HAP-1 (cell line): ENCODE measurements around the gene HERC5.
A peak's percentile ranks its signal among the peaks of the same experiment; 100 is the strongest.

Experiments used
- DNase-seq, 2 experiments: peaks; one replicate each; pipeline ENCODE4 v3.0.0-alpha.2; 2016 to 2020; ENCODE audit warnings: low spot score in 2 of 2
- H3K27me3 ChIP-seq: fragments of 250-450 bp; sonication (Bioruptor Pico); 2 replicates; pipeline ENCODE4 v1.5.1; 2020; ENCODE audit warnings: low read depth, mild to moderate bottlenecking, moderate library complexity
- H3K36me3 ChIP-seq: fragments of 250-450 bp; sonication (Bioruptor Pico); replicated peaks from 2 replicates; pipeline ENCODE4 v1.5.1; 2020; ENCODE audit warnings: mild to moderate bottlenecking
- H3K4me1 ChIP-seq: fragments of 250-450 bp; sonication (Bioruptor Pico); 2 replicates; pipeline ENCODE4 v1.5.1; 2020; ENCODE audit warnings: mild to moderate bottlenecking
- H3K4me3 ChIP-seq: fragments of 250-450 bp; sonication (Bioruptor Pico); 2 replicates; pipeline ENCODE4 v1.5.1; 2020; ENCODE audit warnings: mild to moderate bottlenecking, moderate library complexity
- H3K9me3 ChIP-seq: fragments of 250-450 bp; sonication (Bioruptor Pico); 2 replicates; pipeline ENCODE4 v1.5.1; 2020; ENCODE audit warnings: mild to moderate bottlenecking, moderate library complexity
- in situ Hi-C: fragments of 300-500 bp; cut with MboI; formaldehyde crosslinking; loops from 3 replicates; pipeline ENCODE4 v1.14.3; 2020; ENCODE audit warnings: low sequenced_read_pairs, inconsistent platforms, mixed read lengths

HERC5 gene

DNA sequence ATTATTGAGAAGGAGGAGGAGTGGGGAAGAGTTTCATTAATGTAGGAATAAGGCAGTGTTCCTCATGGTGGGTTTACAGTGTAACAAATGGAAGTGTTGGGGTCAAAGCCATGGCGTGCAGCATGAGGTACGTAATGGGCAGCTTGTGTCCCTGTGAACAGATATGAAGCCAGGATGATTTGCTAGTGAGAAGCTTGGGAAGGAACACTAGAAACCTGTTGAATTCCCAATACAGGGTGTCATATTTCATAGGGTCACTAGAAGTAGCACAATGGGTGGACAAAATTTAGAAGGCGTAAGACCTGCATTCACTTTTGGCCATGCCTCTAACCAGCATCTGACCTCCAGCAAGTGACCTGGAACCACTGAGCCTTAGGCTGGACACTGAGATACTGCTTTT is 59.8 kb downstream of the HERC5 start:
- no peak overlapping the region for H3K4me3 ChIP-seq
- peaks cover 15% of the 10 kb centered on the region for H3K36me3 ChIP-seq
- in situ Hi-C loops = loop anchor here (5.0 to 10.0 kb wide), 3 partner anchors 149 to 482 kb away; no protein-coding TSS in a partner anchor
- no peak for DNase-seq
- H3K9me3 ChIP-seq = no peaks in the 10 kb centered on the region
- H3K27me3 ChIP-seq = no peaks in the 10 kb centered on the region
- peaks cover 9% of the 10 kb centered on the region for H3K4me1 ChIP-seq

DNA sequence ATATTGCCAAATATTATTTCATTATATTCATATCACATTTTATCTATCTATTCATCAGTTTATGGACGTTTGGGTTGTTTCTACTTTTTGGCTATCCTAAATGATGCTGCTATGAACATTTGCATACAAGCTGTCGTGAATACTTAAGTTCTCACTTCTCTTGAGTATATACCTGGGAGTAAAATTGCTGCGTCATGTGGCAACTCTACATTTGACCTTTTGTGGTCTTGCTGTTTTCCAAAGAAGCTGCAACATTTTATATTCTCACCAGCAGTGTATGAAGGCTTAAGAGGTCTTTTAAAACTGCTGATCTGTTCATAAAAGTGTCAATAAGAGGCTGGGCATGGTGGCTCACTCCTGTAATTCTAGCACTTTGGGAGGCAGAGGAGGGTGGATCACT is 60.9 kb downstream of the HERC5 start:
- peaks cover 16% of the 10 kb centered on the region for H3K36me3 ChIP-seq
- no peak overlapping the region for H3K4me3 ChIP-seq
- no peaks in the 10 kb centered on the region for H3K27me3 ChIP-seq
- peaks cover 11% of the 10 kb centered on the region for H3K4me1 ChIP-seq
- H3K9me3 ChIP-seq = no peaks in the 10 kb centered on the region
- no peak for DNase-seq
- in situ Hi-C loops = loop anchor here (5.0 to 10.0 kb wide), 3 partner anchors 151 to 483 kb away; no protein-coding TSS in a partner anchor

DNA sequence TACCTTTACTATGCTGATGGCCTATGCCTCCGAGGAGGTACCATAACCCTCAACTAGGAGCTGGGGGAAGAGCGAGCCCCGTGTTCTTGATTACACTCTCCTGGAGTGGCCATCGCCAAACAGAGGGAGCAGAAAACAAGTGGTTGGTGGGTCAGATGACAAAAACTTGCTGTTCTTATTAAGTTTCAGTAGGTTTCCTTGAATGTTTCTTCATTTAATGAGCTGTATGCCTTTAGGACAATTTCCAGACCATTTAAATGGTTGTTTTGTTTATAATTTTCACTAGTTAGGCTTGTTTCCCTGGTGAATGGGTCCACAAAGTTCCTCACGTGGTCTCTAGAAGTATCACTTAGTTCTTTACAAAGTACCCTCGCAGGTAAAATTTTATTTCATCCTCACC is 62.0 kb downstream of the HERC5 start:
- Histone ChIP-seq H3K9me3 (no peaks in the 10 kb centered on the region), H3K27me3 (no peaks in the 10 kb centered on the region), H3K4me3 (no peak overlapping the region), H3K4me1 (peaks cover 11% of the 10 kb centered on the region), H3K36me3 (peaks cover 16% of the 10 kb centered on the region)
- peak in 1 of 2 experiments; percentile 48 for DNase-seq
- in situ Hi-C loops = loop anchor here (5.0 to 10.0 kb wide), 3 partner anchors 152 to 484 kb away; no protein-coding TSS in a partner anchor

DNA sequence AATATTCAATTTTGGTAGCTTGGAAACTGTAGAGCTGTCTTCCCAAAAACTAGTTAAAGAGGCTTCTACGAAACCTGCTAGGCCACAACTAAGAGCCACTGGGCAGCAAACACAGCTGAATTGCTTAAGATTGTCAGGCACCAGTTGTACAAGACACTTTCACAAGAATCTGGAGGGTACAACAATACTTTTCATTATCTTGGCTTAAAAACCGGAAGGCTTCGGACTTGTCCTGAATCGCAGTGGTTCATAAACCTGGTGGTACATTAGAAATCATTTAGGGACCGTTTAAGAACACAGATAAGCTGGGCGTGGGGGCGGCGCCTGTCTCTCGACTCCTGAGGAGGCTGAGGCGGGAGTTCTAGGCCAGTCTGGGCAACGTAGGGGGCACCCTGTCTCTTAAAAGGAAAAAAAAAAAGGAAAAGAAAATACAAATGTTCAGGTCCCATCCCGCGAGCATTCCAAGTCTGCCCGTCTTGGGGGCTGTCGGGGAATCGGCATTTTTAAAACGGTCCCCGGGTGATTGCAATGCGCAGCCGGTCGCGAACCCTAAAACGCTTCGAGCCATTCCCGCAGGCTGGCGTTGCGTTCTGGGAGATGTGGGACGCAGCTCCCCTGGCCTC is 65.9 kb downstream of the HERC5 start:
- H3K4me1 ChIP-seq = peaks cover 18% of the 10 kb centered on the region
- H3K36me3 ChIP-seq = peaks cover 16% of the 10 kb centered on the region
- H3K4me3 ChIP-seq = peak overlapping the region; percentile 83
- peak in 1 of 2 experiments; percentile 66 for DNase-seq
- in situ Hi-C loops = no loop called here
- H3K27me3 ChIP-seq = no peaks in the 10 kb centered on the region
- no peaks in the 10 kb centered on the region for H3K9me3 ChIP-seq

DNA sequence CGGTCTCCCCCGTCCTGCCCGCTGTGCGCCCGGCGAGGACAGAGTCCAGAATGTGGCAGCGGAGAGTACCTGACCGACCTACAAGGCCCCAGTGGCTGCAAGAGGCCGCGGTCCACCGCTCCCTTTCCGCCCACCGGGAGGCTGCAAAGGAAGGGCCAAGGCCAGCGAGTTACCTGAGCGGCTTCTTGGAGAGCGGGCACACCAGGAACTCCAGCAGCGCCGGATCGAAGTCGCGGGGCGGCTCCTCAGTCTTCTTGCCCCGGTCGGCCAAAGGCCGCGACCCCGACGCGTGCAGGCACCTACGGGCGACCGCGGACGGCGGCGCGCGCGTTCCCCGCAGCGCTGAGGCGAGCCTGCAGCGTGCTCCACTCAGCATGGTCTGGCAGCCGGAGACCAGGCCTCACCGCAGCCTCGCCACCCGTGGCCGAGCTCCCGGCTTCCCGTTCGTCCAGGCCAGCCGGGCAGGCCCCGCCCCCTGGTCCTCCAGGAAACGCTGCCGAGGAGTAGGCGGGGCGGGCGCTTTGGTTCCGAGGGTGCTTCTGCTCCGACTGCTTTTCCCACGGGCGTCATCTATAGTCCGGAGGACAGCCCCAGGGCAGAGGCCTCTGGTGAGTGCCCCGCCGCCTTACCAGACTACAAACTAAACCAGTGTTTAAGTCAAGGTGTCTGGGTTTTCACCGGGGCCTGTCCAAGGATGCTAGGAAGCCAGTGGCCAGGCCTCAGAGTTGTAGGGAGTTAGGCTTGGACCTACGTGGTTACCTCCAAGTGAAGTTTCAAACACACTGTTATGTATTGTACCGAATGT is 66.6 kb downstream of the HERC5 start, which contains the start of gene PYURF:
TSS of gene PYURF (minus strand) at position 452 of the 805 bp plus-strand sequence. CDS start at position 376, 76 bp downstream.
- Histone ChIP-seq H3K4me3 (peak within 1 kb of the TSS; percentile 83), H3K9me3 (no peaks in the 10 kb centered on the region), H3K36me3 (peaks cover 16% of the 10 kb centered on the region), H3K27me3 (no peaks in the 10 kb centered on the region), H3K4me1 (peaks cover 18% of the 10 kb centered on the region)
- peak; percentile 90 to 98 for DNase-seq
- in situ Hi-C loops = no loop called here

DNA sequence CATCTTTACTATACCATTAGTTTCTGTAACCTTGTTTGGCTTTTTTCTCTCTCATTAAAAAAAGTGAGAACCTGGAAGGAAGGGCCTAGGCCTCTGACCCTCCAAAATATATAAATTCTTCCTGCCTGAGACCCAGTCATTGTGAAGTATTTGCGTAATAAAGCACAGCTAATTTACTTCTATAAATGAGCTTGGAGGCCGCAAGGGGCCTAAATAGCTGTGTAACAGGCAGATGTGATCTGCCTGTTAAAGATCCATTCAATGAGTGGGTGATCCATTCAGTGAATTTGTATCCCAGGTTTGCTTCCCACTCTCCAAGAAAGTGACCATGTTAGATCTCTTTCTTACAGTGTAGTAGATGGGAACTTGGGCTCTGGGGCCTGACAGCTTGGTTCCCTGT is 67.3 kb downstream of the HERC5 start:
- Histone ChIP-seq H3K36me3 (peaks cover 16% of the 10 kb centered on the region), H3K9me3 (no peaks in the 10 kb centered on the region), H3K27me3 (no peaks in the 10 kb centered on the region), H3K4me1 (peaks cover 12% of the 10 kb centered on the region), H3K4me3 (peak overlapping the region; percentile 83)
- peak in 1 of 2 experiments; percentile 24 for DNase-seq
- in situ Hi-C loops = no loop called here

DNA sequence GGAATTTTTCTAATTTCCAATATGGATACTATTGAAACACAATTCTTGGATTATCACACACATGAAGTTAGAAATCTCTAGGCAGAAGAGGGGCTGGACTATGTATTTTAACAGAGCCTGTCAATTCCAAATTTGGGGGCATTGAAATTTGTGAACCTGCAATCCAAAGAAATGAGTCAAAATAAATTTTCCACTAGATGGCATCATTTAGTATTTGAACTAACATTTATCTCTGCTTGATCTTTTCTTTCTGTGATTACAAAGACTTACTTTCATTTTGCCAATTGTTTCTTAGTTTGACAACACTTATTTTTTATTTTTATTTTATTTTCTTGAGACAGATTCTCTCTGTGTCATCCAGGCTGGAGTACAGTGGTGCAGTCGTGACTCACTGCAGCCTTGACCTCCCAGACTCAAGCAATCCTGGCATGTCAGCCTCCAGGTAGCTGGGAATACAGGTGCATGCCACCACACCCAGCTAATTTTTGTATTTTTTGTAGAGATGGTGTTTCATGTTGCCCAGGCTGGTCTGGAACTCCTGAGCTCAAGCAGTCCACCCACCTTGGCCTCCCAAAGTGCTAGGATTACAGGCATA is 69.4 kb downstream of the HERC5 start:
- no peaks in the 10 kb centered on the region for H3K9me3 ChIP-seq
- DNase-seq = peak in 1 of 2 experiments; percentile 47
- no peaks in the 10 kb centered on the region for H3K27me3 ChIP-seq
- no peak overlapping the region for H3K4me3 ChIP-seq
- H3K36me3 ChIP-seq = peaks cover 6% of the 10 kb centered on the region
- in situ Hi-C loops = loop anchor here (5.0 to 25.0 kb wide), 3 partner anchors 136 to 511 kb away; no protein-coding TSS in a partner anchor
- H3K4me1 ChIP-seq = peaks cover 10% of the 10 kb centered on the region

DNA sequence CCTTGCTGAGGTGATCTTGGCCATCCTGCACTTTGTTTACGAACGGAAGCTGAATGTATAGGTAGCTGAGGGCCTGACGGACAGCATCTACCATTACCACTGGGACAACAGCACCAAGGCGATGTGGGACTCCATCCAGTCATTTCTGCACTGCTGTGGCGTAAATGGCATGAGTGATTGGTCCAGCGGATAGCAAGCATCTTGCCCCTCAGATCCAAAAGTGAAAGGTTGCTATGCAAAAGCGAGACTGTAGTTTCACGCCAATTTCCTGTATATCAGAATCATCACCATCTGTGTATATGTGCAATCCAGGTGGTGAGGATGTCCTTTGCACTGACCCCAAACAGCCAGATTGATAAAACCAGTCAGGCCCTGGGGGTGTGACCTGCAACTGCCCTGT is 70.9 kb downstream of the HERC5 start:
- Histone ChIP-seq H3K9me3 (no peaks in the 10 kb centered on the region), H3K4me1 (peaks cover 7% of the 10 kb centered on the region), H3K27me3 (no peaks in the 10 kb centered on the region), H3K36me3 (no peaks in the 10 kb centered on the region), H3K4me3 (no peak overlapping the region)
- in situ Hi-C loops = loop anchor here (5.0 to 25.0 kb wide), 3 partner anchors 135 to 510 kb away; no protein-coding TSS in a partner anchor
- no peak for DNase-seq

DNA sequence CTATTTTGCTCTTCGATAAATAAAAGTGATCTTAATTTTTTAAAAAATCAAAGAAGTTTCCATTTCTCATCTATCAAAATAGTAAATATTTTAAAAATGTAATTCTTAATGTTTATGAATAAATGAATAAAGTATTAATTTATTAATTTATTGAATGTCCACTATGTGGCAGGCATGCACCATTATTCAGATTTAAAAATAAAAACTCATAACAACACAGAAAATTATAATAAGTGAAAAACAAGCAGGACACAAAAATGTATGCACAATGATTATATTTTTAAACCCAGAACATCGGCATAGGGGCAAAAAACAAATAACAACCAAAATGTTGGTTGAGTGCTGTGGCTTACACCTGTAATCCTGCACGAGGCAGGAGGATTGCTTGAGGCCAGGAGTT is 71.9 kb downstream of the HERC5 start:
- DNase-seq = no peak
- in situ Hi-C loops = loop anchor here (5.0 to 25.0 kb wide), 3 partner anchors 133 to 508 kb away; no protein-coding TSS in a partner anchor
- no peaks in the 10 kb centered on the region for H3K36me3 ChIP-seq
- no peaks in the 10 kb centered on the region for H3K9me3 ChIP-seq
- H3K4me3 ChIP-seq = no peak overlapping the region
- H3K4me1 ChIP-seq = peaks cover 7% of the 10 kb centered on the region
- H3K27me3 ChIP-seq = no peaks in the 10 kb centered on the region

DNA sequence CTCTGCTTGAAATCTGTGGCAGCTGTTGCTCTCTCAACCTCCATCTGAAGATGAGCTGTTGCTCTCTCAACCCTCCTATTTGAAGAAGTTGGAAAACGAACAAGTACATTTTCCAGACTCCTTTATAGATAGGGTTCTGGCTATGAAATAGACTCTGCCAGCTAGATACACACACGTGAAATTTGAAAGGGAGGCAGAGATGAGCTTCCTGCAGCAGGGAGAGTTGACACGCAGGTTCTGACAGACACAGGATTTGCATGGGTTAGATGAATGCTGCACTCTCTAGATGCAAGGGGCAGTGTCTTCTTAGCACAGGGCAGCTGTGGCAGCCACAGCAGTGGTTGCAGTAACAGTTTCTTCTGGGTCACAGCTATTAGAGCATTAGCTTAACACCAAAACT is 74.6 kb downstream of the HERC5 start:
- no peak overlapping the region for H3K4me3 ChIP-seq
- no peaks in the 10 kb centered on the region for H3K9me3 ChIP-seq
- in situ Hi-C loops = loop anchor here (25.0 kb wide), 2 partner anchors 281 to 506 kb away; no protein-coding TSS in a partner anchor
- no peaks in the 10 kb centered on the region for H3K27me3 ChIP-seq
- no peaks in the 10 kb centered on the region for H3K36me3 ChIP-seq
- H3K4me1 ChIP-seq = peaks cover 6% of the 10 kb centered on the region
- no peak for DNase-seq

DNA sequence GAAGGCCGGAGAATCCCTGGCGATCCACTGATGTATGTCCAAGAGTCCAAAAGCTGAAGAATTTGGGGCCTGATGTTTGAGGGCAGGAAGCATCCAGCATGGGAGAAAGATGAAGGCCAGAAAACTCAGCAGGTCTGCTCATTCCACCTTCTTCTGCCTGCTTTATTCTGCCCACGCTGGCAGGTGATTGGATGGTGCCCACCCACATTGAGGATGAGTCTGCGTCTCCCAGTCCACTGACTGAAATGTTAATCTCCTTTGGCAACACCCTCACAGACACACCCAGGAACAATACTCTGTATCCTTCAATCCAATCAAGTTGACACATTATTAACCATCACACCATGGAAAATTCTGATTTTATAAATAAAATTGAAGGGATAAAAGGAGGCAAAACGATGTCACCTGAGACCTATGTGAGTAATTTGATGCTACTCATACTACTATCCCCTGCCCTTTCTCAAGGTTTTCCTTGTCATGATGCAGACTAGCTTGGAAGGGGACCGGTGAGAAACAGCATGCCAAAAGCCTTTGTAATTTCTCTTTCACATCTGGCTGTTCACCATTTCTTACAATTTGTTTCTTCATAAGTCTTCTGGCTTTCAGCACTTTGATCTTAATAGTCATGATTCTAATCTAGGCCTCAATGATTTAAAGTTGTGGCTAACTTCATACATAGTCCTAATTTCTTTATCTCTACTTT is 76.3 kb downstream of the HERC5 start:
- in situ Hi-C loops = loop anchor here (25.0 kb wide), 2 partner anchors 279 to 504 kb away; no protein-coding TSS in a partner anchor
- no peaks in the 10 kb centered on the region for H3K9me3 ChIP-seq
- H3K4me3 ChIP-seq = no peak overlapping the region
- H3K4me1 ChIP-seq = peaks cover 6% of the 10 kb centered on the region
- H3K27me3 ChIP-seq = no peaks in the 10 kb centered on the region
- DNase-seq = no peak
- H3K36me3 ChIP-seq = no peaks in the 10 kb centered on the region

DNA sequence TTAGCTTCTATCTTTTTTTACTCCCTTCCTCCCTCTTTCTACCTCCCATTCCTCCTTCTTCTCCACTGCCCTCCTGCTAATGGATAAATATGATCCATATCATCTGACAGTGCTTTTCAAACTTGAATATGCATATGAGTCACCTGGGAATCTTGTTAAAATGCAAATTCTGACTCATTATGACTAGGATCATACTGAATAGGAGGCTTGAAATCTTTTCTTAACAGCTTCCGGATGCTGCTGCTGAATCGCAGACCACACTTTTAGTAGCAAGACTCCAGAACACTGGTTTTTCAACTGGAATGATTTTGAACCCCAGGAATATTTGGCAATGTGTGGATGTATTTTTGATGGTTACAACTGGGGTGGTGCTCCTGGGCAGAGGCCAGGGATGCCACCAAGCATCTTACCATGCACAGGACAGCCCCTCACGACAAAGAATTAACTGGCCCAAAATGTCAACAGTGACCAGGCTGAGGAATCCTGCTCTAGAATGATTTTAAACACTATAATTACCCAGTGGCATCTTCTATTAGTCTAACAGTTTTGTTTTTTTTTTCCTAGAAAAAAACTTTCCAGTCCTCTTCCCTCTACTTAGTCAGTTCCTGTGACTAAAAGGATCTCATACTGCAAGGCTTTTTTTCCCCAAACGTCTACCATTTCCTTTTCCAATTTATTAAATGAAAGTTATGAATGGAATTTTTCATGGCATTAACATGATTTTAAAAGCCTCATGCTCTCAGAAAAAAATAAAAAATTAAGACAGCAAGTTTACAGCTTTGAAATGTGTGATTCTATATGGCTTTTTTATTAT is 77.2 kb downstream of the HERC5 start:
- Histone ChIP-seq H3K36me3 (no peaks in the 10 kb centered on the region), H3K27me3 (no peaks in the 10 kb centered on the region), H3K4me1 (peaks cover 6% of the 10 kb centered on the region), H3K9me3 (no peaks in the 10 kb centered on the region), H3K4me3 (no peak overlapping the region)
- in situ Hi-C loops = loop anchor here (25.0 kb wide), 2 partner anchors 278 to 503 kb away; no protein-coding TSS in a partner anchor
- peak in 1 of 2 experiments; percentile 76 for DNase-seq
